ENCODE measurements around the gene CYGB. TPM values are rescaled to one million over a fixed set of nuclear protein-coding genes. Genes with fewer than 3 reads are reported as not detected.
A peak's percentile ranks its signal among the peaks of the same experiment; 100 is the strongest.

Gene CYGB
- total and polyA plus RNA-seq, 4 donors = 9.0 to 34.4 (median 24.2) TPM

- Histone ChIP-seq H3K36me3 (ENCODE audit: control insufficient read depth, insufficient read depth, low read length) (no peaks in the 10 kb centered on the region), H3K27ac (ENCODE audit: low read depth, low read length) (no peak overlapping the region), H3K4me3 (ENCODE audit: low read depth, low read length) (no peak overlapping the region), H3K27me3 (ENCODE audit: control insufficient read depth, insufficient read depth, low read length) (peaks cover 1% of the 10 kb centered on the region), H3K4me1 (ENCODE audit: control insufficient read depth, insufficient read depth, low read length) (peaks cover 21% of the 10 kb centered on the region), H3K9me3 (ENCODE audit: control insufficient read depth, insufficient read depth, low read length) (no peaks in the 10 kb centered on the region)
- WGBS (ENCODE audit: insufficient coverage) = 76% methylated on average over 4 of the region's 5 CpGs
- no peak for DNase-seq (ENCODE audit: low read depth in 4 of 6, low spot score in 6 of 6)
Measured at GRCh38 chr17:76578376-76578775, 40.9 kb upstream of the CYGB start.

- H3K4me1 ChIP-seq (ENCODE audit: control insufficient read depth, insufficient read depth, low read length) = peaks cover 24% of the 10 kb centered on the region
- no peak for DNase-seq (ENCODE audit: low read depth in 4 of 6, low spot score in 6 of 6)
- no peaks in the 10 kb centered on the region for H3K36me3 ChIP-seq (ENCODE audit: control insufficient read depth, insufficient read depth, low read length)
- no peaks in the 10 kb centered on the region for H3K9me3 ChIP-seq (ENCODE audit: control insufficient read depth, insufficient read depth, low read length)
- no peak overlapping the region for H3K4me3 ChIP-seq (ENCODE audit: low read depth, low read length)
- H3K27ac ChIP-seq (ENCODE audit: low read depth, low read length) = no peak overlapping the region
- no peaks in the 10 kb centered on the region for H3K27me3 ChIP-seq (ENCODE audit: control insufficient read depth, insufficient read depth, low read length)
- 98% methylated on average over 4 of the region's 7 CpGs for WGBS (ENCODE audit: insufficient coverage)
Measured at GRCh38 chr17:76577876-76578275, 40.4 kb upstream of the CYGB start.

GRCh38 chr17:76576189-76576588, 38.7 kb upstream of the CYGB start:
- H3K27ac ChIP-seq (ENCODE audit: low read depth, low read length) = peak overlapping the region; percentile 64
- no peaks in the 10 kb centered on the region for H3K27me3 ChIP-seq (ENCODE audit: control insufficient read depth, insufficient read depth, low read length)
- no peaks in the 10 kb centered on the region for H3K9me3 ChIP-seq (ENCODE audit: control insufficient read depth, insufficient read depth, low read length)
- no peaks in the 10 kb centered on the region for H3K36me3 ChIP-seq (ENCODE audit: control insufficient read depth, insufficient read depth, low read length)
- WGBS (ENCODE audit: insufficient coverage) = 92% methylated on average over 7 of the region's 9 CpGs
- DNase-seq (ENCODE audit: low read depth in 4 of 6, low spot score in 6 of 6) = no peak
- no peak overlapping the region for H3K4me3 ChIP-seq (ENCODE audit: low read depth, low read length)
- H3K4me1 ChIP-seq (ENCODE audit: control insufficient read depth, insufficient read depth, low read length) = peaks cover 28% of the 10 kb centered on the region

GRCh38 chr17:76575570-76575969, 38.1 kb upstream of the CYGB start:
- peak in 1 of 6 donors; percentile 48 for DNase-seq (ENCODE audit: low read depth in 4 of 6, low spot score in 6 of 6)
- peak overlapping the region; percentile 64 for H3K27ac ChIP-seq (ENCODE audit: low read depth, low read length)
- H3K27me3 ChIP-seq (ENCODE audit: control insufficient read depth, insufficient read depth, low read length) = no peaks in the 10 kb centered on the region
- H3K4me1 ChIP-seq (ENCODE audit: control insufficient read depth, insufficient read depth, low read length) = peaks cover 32% of the 10 kb centered on the region
- no peaks in the 10 kb centered on the region for H3K36me3 ChIP-seq (ENCODE audit: control insufficient read depth, insufficient read depth, low read length)
- no peaks in the 10 kb centered on the region for H3K9me3 ChIP-seq (ENCODE audit: control insufficient read depth, insufficient read depth, low read length)
- H3K4me3 ChIP-seq (ENCODE audit: low read depth, low read length) = no peak overlapping the region
- WGBS (ENCODE audit: insufficient coverage) = 56% methylated on average over 3 of the region's 5 CpGs

GRCh38 chr17:76574166-76574565, 36.7 kb upstream of the CYGB start:
- DNase-seq (ENCODE audit: low read depth in 4 of 6, low spot score in 6 of 6) = no peak

GRCh38 chr17:76573096-76573495, 35.6 kb upstream of the CYGB start:
- Histone ChIP-seq H3K9me3 (ENCODE audit: control insufficient read depth, insufficient read depth, low read length) (no peaks in the 10 kb centered on the region), H3K27me3 (ENCODE audit: control insufficient read depth, insufficient read depth, low read length) (no peaks in the 10 kb centered on the region), H3K27ac (ENCODE audit: low read depth, low read length) (no peak overlapping the region), H3K4me3 (ENCODE audit: low read depth, low read length) (no peak overlapping the region), H3K36me3 (ENCODE audit: control insufficient read depth, insufficient read depth, low read length) (peaks cover 3% of the 10 kb centered on the region), H3K4me1 (ENCODE audit: control insufficient read depth, insufficient read depth, low read length) (peaks cover 55% of the 10 kb centered on the region)
- WGBS (ENCODE audit: insufficient coverage) = 93% methylated on average over 9 of the region's 10 CpGs
- no peak for DNase-seq (ENCODE audit: low read depth in 4 of 6, low spot score in 6 of 6)

More at GRCh38 chr17:76574166-76574565, 36.7 kb upstream of the CYGB start:
- Histone ChIP-seq H3K4me1 (ENCODE audit: control insufficient read depth, insufficient read depth, low read length) (peaks cover 45% of the 10 kb centered on the region), H3K4me3 (ENCODE audit: low read depth, low read length) (no peak overlapping the region), H3K27ac (ENCODE audit: low read depth, low read length) (no peak overlapping the region), H3K27me3 (ENCODE audit: control insufficient read depth, insufficient read depth, low read length) (no peaks in the 10 kb centered on the region), H3K36me3 (ENCODE audit: control insufficient read depth, insufficient read depth, low read length) (no peaks in the 10 kb centered on the region), H3K9me3 (ENCODE audit: control insufficient read depth, insufficient read depth, low read length) (no peaks in the 10 kb centered on the region)
- 86% methylated on average over 11 of the region's 11 CpGs for WGBS (ENCODE audit: insufficient coverage)

- WGBS (ENCODE audit: insufficient coverage) = 91% methylated on average over 17 of the region's 17 CpGs
- DNase-seq (ENCODE audit: low read depth in 4 of 6, low spot score in 6 of 6) = no peak
- Histone ChIP-seq H3K4me1 (ENCODE audit: control insufficient read depth, insufficient read depth, low read length) (peaks cover 60% of the 10 kb centered on the region), H3K27ac (ENCODE audit: low read depth, low read length) (peak overlapping the region; percentile 22), H3K36me3 (ENCODE audit: control insufficient read depth, insufficient read depth, low read length) (peaks cover 8% of the 10 kb centered on the region), H3K4me3 (ENCODE audit: low read depth, low read length) (no peak overlapping the region), H3K9me3 (ENCODE audit: control insufficient read depth, insufficient read depth, low read length) (no peaks in the 10 kb centered on the region), H3K27me3 (ENCODE audit: control insufficient read depth, insufficient read depth, low read length) (no peaks in the 10 kb centered on the region)
Measured at GRCh38 chr17:76572201-76572910, 34.8 kb upstream of the CYGB start.

GRCh38 chr17:76570877-76571471, 33.5 kb upstream of the CYGB start:
- WGBS (ENCODE audit: insufficient coverage) = 96% methylated on average over 8 of the region's 13 CpGs
- no peak overlapping the region for H3K4me3 ChIP-seq (ENCODE audit: low read depth, low read length)
- H3K27ac ChIP-seq (ENCODE audit: low read depth, low read length) = peak overlapping the region; percentile 47
- H3K9me3 ChIP-seq (ENCODE audit: control insufficient read depth, insufficient read depth, low read length) = no peaks in the 10 kb centered on the region
- no peaks in the 10 kb centered on the region for H3K27me3 ChIP-seq (ENCODE audit: control insufficient read depth, insufficient read depth, low read length)
- H3K36me3 ChIP-seq (ENCODE audit: control insufficient read depth, insufficient read depth, low read length) = peaks cover 19% of the 10 kb centered on the region
- DNase-seq (ENCODE audit: low read depth in 4 of 6, low spot score in 6 of 6) = no peak
- H3K4me1 ChIP-seq (ENCODE audit: control insufficient read depth, insufficient read depth, low read length) = peaks cover 66% of the 10 kb centered on the region

GRCh38 chr17:76570457-76570856, 32.9 kb upstream of the CYGB start:
- Histone ChIP-seq H3K27me3 (ENCODE audit: control insufficient read depth, insufficient read depth, low read length) (no peaks in the 10 kb centered on the region), H3K27ac (ENCODE audit: low read depth, low read length) (peak overlapping the region; percentile 80), H3K4me1 (ENCODE audit: control insufficient read depth, insufficient read depth, low read length) (peaks cover 66% of the 10 kb centered on the region), H3K9me3 (ENCODE audit: control insufficient read depth, insufficient read depth, low read length) (no peaks in the 10 kb centered on the region), H3K4me3 (ENCODE audit: low read depth, low read length) (no peak overlapping the region), H3K36me3 (ENCODE audit: control insufficient read depth, insufficient read depth, low read length) (peaks cover 23% of the 10 kb centered on the region)
- WGBS (ENCODE audit: insufficient coverage) = 85% methylated on average over 7 of the region's 7 CpGs
- no peak for DNase-seq (ENCODE audit: low read depth in 4 of 6, low spot score in 6 of 6)

All from spinal cord (tissue), 10 donors.